GM12865 (cell line): ENCODE measurements around the gene FKBP2.

Experiments used
- DNase-seq: peaks from one replicate; pipeline ENCODE4 v3.0.0; 2010; ENCODE audit warnings: low read depth
- H3K4me3 ChIP-seq: 2 replicates; pipeline ENCODE4 v1.5.1; 2011; ENCODE audit warnings: mild to moderate bottlenecking, low read depth, low read length, control low read depth
- CTCF ChIP-seq: IDR thresholded peaks from 2 replicates; pipeline ENCODE4 v1.5.1; 2011; ENCODE audit warnings: low read length, control low read depth, low read depth, inconsistent platforms; ENCODE audit not compliant: insufficient read depth; ENCODE audit errors: missing control alignments

The FKBP2 gene

GRCh38 chr11:64283092-64283491 is 42.2 kb downstream of the FKBP2 start:
- DNase-seq = no peak
- no peak overlapping the region for H3K4me3 ChIP-seq
- TF ChIP-seq CTCF = no peak

DNA sequence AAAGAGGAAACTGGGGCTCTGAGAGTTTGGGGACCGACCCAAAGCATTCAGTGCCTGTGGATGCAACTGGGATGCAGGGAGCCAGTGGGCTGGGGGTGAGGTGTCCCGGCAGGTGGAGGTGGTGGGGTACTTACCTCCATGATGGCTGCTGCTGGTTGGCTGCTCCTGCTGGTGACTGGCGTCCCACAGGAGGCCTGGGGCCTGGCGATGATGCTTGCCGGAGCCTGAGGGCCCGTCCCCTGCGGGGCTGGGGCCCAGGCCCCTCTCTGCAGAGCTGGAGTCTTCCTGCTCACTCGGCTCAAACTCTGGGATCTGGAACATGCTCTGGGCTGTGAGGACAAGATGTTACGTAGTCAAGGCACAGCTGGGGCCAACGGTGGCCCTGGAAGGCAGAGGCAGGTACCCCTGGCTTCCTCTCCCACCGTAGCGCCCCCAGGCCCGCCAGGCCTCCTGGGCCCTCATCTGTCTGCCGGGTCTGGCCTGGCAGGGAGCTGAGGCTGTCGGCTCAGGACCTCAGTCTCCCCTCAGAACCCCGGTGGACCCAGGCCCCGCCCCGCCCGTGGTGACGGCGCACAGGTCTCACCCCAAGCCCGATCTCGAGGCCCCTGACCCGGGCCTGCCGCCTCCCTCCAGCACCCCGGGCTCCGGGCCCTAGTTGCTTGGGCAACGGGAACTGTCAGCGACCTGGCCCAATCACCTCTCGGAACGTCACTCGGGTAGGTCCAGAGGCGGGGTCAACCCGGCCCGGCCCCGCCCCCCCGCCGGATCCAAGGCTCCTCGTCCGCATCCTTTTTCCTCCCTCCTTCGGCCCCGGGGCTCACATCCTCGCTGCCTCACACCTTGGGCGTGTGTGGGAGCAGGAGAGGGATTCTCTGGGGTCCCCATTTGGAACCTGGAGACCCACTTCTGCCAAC is 43.4 kb downstream of the FKBP2 start, which contains the start of gene BAD:
Gene BAD (minus strand): TSS at position 618 of the 914 bp plus-strand sequence. CDS start 297 bp downstream, at position 321.
- no peak for TF ChIP-seq CTCF
- H3K4me3 ChIP-seq = peak within 1 kb of the TSS; percentile 93
- DNase-seq = peak; percentile 96

DNA sequence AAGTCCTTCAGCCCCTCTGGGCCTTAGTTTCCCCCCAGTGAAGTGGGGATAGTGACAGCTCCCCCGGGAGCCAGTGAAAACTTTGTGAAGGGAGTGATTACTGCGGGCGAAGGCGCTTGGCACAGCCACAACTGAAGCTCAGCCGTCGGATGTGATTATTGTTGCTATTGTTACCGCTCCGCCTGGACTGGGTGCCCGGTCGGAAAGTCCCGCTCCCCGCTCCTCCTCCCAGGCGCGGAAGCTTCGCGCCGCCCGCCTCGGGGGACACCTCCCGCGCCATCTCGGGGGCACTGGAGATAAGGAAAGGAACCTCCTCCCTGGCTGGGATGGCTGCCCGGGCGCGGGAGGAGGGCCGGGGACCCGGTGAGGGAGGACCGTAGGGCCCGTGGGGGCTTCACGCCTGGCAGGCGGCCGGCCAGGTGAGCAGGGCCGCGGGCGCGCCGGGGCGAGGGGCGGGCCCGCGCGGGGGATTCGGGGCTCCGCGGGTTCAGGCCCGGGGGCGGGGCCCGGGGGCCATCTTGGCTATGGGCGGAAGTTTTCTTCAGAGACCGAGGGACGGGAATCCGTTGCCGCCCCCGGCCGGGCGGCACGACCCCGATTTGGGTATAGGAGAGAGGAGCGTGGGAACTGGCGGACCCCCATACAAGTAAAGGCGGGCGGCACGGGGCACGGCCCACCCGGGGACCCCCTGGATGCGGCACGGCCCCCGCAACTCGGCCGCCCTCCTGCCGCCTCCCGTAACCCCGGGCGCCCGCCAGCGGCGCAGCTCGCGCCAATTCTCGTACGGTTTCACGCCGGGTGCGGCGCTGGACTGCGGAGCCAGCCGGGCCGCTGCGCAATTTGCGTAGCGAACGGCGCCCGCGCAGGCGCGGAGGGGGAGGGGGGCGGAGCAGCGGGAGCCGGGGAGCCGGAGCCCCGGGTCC is 44.3 kb downstream of the FKBP2 start, which contains the start of gene GPR137:
Gene GPR137 (plus strand): TSS at position 887 of the 923 bp plus-strand sequence. CDS start 677 bp downstream, outside the sequence.
- H3K4me3 ChIP-seq = peak within 1 kb of the TSS; percentile 93
- DNase-seq = peak; percentile 87
- TF ChIP-seq CTCF = no peak

DNA sequence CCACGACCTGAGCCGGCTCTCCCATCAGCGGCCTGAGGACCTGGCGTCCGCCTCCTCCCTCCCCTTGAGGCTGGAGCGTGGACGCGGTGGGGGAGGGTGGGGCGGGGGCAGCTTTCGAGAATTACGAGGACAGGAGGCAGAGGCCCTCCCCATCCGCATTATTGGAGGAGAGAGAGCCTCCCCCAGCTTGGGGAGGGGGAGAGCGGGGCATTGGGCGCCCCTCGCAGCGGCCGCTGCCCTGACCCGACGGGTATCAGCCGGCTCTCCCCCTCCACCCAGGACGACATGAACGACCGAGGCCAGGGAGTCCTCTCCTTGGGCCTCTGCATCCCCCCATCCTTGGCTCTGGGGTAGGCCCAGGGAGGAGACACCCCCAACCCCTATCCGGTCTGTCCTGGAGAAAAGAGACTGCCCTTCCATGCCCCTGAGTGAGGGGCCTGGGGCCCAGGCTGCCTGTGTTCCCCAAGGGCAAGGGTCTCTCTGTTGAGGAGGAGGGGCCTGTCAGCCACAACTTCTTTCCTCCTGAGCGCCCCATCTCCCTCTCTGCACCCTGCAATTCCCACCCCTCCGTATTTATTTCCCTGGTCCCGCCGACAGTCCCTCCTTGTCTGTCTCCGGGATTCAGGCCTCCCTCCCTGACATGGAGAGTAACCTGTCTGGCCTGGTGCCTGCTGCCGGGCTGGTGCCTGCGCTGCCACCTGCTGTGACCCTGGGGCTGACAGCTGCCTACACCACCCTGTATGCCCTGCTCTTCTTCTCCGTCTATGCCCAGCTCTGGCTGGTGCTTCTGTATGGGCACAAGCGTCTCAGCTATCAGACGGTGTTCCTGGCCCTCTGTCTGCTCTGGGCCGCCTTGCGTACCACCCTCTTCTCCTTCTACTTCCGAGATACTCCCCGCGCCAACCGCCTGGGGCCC is 45.2 kb downstream of the FKBP2 start:
- peak; percentile 53 for DNase-seq
- peak; percentile 32 for TF ChIP-seq CTCF
- H3K4me3 ChIP-seq = peak overlapping the region; percentile 93

- DNase-seq = no peak
- H3K4me3 ChIP-seq = no peak overlapping the region
- no peak for TF ChIP-seq CTCF
Measured at GRCh38 chr11:64286801-64287159, 45.9 kb downstream of the FKBP2 start.
